SK-N-SH (cell line): ENCODE measurements around the gene PARVB. TPM values are rescaled to one million over a fixed set of nuclear protein-coding genes. Genes with fewer than 3 reads are reported as not detected.

ENCODE experiments used
- CTCF ChIA-PET: fragments of 300-600, 350-600 bp; formaldehyde crosslinking; extraction: SDS; loops from one replicate; lab custom pipeline; 2021; lab: Yijun Ruan, JAX
- POLR2A ChIA-PET: fragments of 350-600 bp; sonication (Branson Sonifier 250); formaldehyde crosslinking; extraction: SDS; loops from one replicate; lab custom pipeline; 2020; ENCODE audit warnings: antibody characterized with exemption, inconsistent platforms; lab: Yijun Ruan, JAX
- DNase-seq: peaks from one replicate; pipeline ENCODE4 v3.0.0; 2012
- H2AFZ ChIP-seq: fragments of 200-600 bp; sonication (generic); 2 replicates; pipeline ENCODE4 v1.8.1; 2016; ENCODE audit warnings: antibody characterized with exemption, mild to moderate bottlenecking, low read depth
- H3F3A ChIP-seq: fragments of 200-600 bp; sonication (generic); replicated peaks from 2 replicates; pipeline ENCODE3; 2016; ENCODE audit warnings: antibody characterized with exemption, mild to moderate bottlenecking; ENCODE audit not compliant: insufficient read depth
- H3K27ac ChIP-seq, 2 experiments: fragments of 200-500 bp in 1 of 2; fragments of 200-600 bp in 1 of 2; sonication (Bioruptor generic) in 1 of 2; sonication (generic), shearing (Covaris generic) in 1 of 2; 2 replicates each; pipeline versions ENCODE4 v1.5.1 to v1.6.1; 2014 to 2016; ENCODE audit warnings: low read depth in 2 of 2, inconsistent platforms in 1 of 2, low read length in 1 of 2, mild to moderate bottlenecking in 1 of 2, mixed read lengths in 1 of 2
- H3K27me3 ChIP-seq: fragments of 200-600 bp; sonication (generic), shearing (Covaris generic); 2 replicates; pipeline ENCODE4 v1.6.1; 2016; ENCODE audit warnings: mixed run types; ENCODE audit not compliant: insufficient read depth
- H3K36me3 ChIP-seq, 2 experiments: fragments of 200-500 bp in 1 of 2; fragments of 200-600 bp in 1 of 2; sonication (Bioruptor generic) in 1 of 2; sonication (generic) in 1 of 2; replicated peaks in 1 of 2; 2 replicates each; pipeline versions ENCODE3 to v1.5.1; 2014 to 2016; ENCODE audit warnings: low read length in 1 of 2, mild to moderate bottlenecking in 1 of 2; ENCODE audit not compliant: insufficient read depth in 2 of 2, control insufficient read depth in 1 of 2
- H3K4me1 ChIP-seq, 2 experiments: fragments of 200-500 bp in 1 of 2; fragments of 200-600 bp in 1 of 2; sonication (Bioruptor generic) in 1 of 2; sonication (generic), shearing (Covaris generic) in 1 of 2; 2 replicates each; pipeline versions ENCODE4 v1.5.1 to v1.6.1; 2014 to 2016; ENCODE audit warnings: low read depth in 1 of 2, low read length in 1 of 2, mixed run types in 1 of 2; ENCODE audit not compliant: insufficient read depth in 2 of 2, control insufficient read depth in 1 of 2
- H3K4me2 ChIP-seq: fragments of 200-600 bp; sonication (generic), shearing (Covaris generic); 2 replicates; pipeline ENCODE4 v1.6.1; 2017; ENCODE audit warnings: mixed run types
- H3K4me3 ChIP-seq, 2 experiments: fragments of 200-500 bp in 1 of 2; fragments of 200-600 bp in 1 of 2; sonication (Bioruptor generic) in 1 of 2; sonication (generic), shearing (Covaris generic) in 1 of 2; 2 replicates each; pipeline versions ENCODE4 v1.5.1 to v1.8.1; 2014 to 2016; ENCODE audit warnings: low read depth in 2 of 2, inconsistent platforms in 1 of 2, low read length in 1 of 2, mild to moderate bottlenecking in 1 of 2, mixed read lengths in 1 of 2, moderate library complexity in 1 of 2
- H3K79me2 ChIP-seq: fragments of 200-600 bp; sonication (generic); 2 replicates; pipeline ENCODE4 v1.8.1; 2017; ENCODE audit warnings: mild to moderate bottlenecking; ENCODE audit not compliant: insufficient read depth
- H3K9ac ChIP-seq: fragments of 200-600 bp; sonication (generic); 2 replicates; pipeline ENCODE4 v1.6.1; 2017; ENCODE audit warnings: mixed run types
- H3K9me2 ChIP-seq: fragments of 200-600 bp; sonication (generic); 2 replicates; pipeline ENCODE4 v1.6.1; 2017; ENCODE audit warnings: mixed run types
- H3K9me3 ChIP-seq: fragments of 200-600 bp; sonication (generic); 2 replicates; pipeline ENCODE4 v1.6.1; 2017; ENCODE audit warnings: mixed run types, mild to moderate bottlenecking, moderate library complexity
- H4K20me1 ChIP-seq: fragments of 200-600 bp; sonication (generic); 2 replicates; pipeline ENCODE4 v1.6.1; 2017; ENCODE audit warnings: mild to moderate bottlenecking, mixed run types; ENCODE audit not compliant: insufficient read depth
- CHD2 ChIP-seq: fragments of 150-350 bp; IDR thresholded peaks from 2 replicates; pipeline ENCODE4 v1.6.1; 2018; ENCODE audit warnings: low read length; ENCODE audit not compliant: partially characterized antibody
- CTCF ChIP-seq: fragments of 200-600 bp; sonication (generic); IDR thresholded peaks from 2 replicates; pipeline ENCODE4 v1.6.1; 2017; ENCODE audit warnings: antibody characterized with exemption, mild to moderate bottlenecking, moderate library complexity
- ELF1 ChIP-seq: IDR thresholded peaks from 2 replicates; pipeline ENCODE4 v1.4.0; 2012
- EP300 ChIP-seq, 2 experiments: IDR thresholded peaks; 2 replicates each; pipeline versions ENCODE4 v1.4.0 to v1.6.1; 2012; ENCODE audit warnings: borderline replicate concordance in 1 of 2, low read depth in 1 of 2, low read length in 1 of 2
- EZH2phosphoT487 ChIP-seq: fragments of 200-600 bp; sonication (generic); IDR thresholded peaks from 2 replicates; pipeline ENCODE4 v1.6.1; 2017; ENCODE audit warnings: low read depth, mixed run types, mild to moderate bottlenecking, antibody characterized with exemption, moderate library complexity, borderline replicate concordance
- FOSL2 ChIP-seq: IDR thresholded peaks from 2 replicates; pipeline ENCODE4 v1.4.0; 2012; ENCODE audit warnings: low read depth, mild to moderate bottlenecking, moderate library complexity, borderline replicate concordance
- FOXJ3 ChIP-seq: sonication (generic); formaldehyde crosslinking; IDR thresholded peaks from 2 replicates; pipeline ENCODE4 v1.5.1; 2020; ENCODE audit warnings: mild to moderate bottlenecking, missing genetic modification reagents
- MAX ChIP-seq: IDR thresholded peaks from 2 replicates; pipeline ENCODE4 v1.4.0; 2012; ENCODE audit warnings: low read depth
- MXI1 ChIP-seq: IDR thresholded peaks from 2 replicates; pipeline ENCODE4 v1.6.1; 2012; ENCODE audit warnings: mild to moderate bottlenecking, low read depth, low read length, improper control_type of control experiment
- NRF1 ChIP-seq: IDR thresholded peaks from 2 replicates; pipeline ENCODE4 v1.6.1; 2012; ENCODE audit warnings: low read depth, mild to moderate bottlenecking, low read length
- PBX3 ChIP-seq: IDR thresholded peaks from 2 replicates; pipeline ENCODE4; 2012
- RCOR1 ChIP-seq: fragments of 150-350 bp; IDR thresholded peaks from 2 replicates; pipeline ENCODE4 v1.6.1; 2017; ENCODE audit warnings: antibody characterized with exemption, low read length
- REST ChIP-seq: IDR thresholded peaks from 2 replicates; pipeline ENCODE4 v1.6.1; 2012; ENCODE audit warnings: mild to moderate bottlenecking, low read depth, low read length, moderate library complexity
- RXRA ChIP-seq: IDR thresholded peaks from 2 replicates; pipeline ENCODE4 v1.4.0; 2012; ENCODE audit warnings: low read depth, mild to moderate bottlenecking, borderline replicate concordance
- TCF12 ChIP-seq: IDR thresholded peaks from 2 replicates; pipeline ENCODE4 v1.4.0; 2012
- TEAD4 ChIP-seq: IDR thresholded peaks from 2 replicates; pipeline ENCODE4 v1.4.0; 2012; ENCODE audit warnings: mild to moderate bottlenecking, borderline replicate concordance; ENCODE audit not compliant: insufficient read depth
- WGBS: methylation state at CpG from one replicate; pipeline ENCODE4 v1.1.6; 2017; ENCODE audit warnings: low lambda C conversion rate; 5-methylcytosine and 5-hydroxymethylcytosine counted together
- polyA plus RNA-seq, 3 experiments: library from polyadenylated mRNA; depleted of rRNA; stranded (reverse); fragments of >200 nt; gene quantifications; 2 replicates each; pipeline ENCODE4 v1.2.3, GENCODE V29; 2012

PARVB gene
- polyA plus RNA-seq, 1 of the 3 experiments (the other 2 are of a cell fraction) = 87.8 TPM

- no peak for DNase-seq
- 100% methylated on average over 3 of the region's 12 CpGs for WGBS
- Histone ChIP-seq H3K27ac (no peak overlapping the region), H2AFZ (no peak overlapping the region), H3K27me3 (no peaks in the 10 kb centered on the region), H3K9ac (no peak overlapping the region), H4K20me1 (no peaks in the 10 kb centered on the region), H3K9me2 (no peaks in the 10 kb centered on the region), H3K9me3 (no peaks in the 10 kb centered on the region; the same call in 1 of the 2 replicates), H3K4me1 (peaks cover 0 to 11% of the 10 kb centered on the region in 2 experiments; a peak in 1 of 4 replicates), H3K79me2 (no peaks in the 10 kb centered on the region), H3K4me2 (no peak overlapping the region), H3K36me3 (peaks cover 0 to 4% of the 10 kb centered on the region in 2 experiments), H3F3A (no peaks in the 10 kb centered on the region), H3K4me3 (no peak overlapping the region)
- ChIA-PET POLR2A (no interaction called here), CTCF (interaction anchor here (1.5 kb wide), 1 partner anchor 50 kb away, joined by 3 read pairs; no protein-coding TSS in a partner anchor)
- TF ChIP-seq PBX3 (no peak), REST (no peak), EP300 (IDR thresholded peaks at IDR 0.05; ENCODE audit: borderline replicate concordance in 1 of 2, low read depth in 1 of 2, low read length in 1 of 2) (no peak), TCF12 (no peak), MXI1 (no peak), ELF1 (no peak), RXRA (no peak), MAX (no peak), FOSL2 (no peak), RCOR1 (no peak), CHD2 (no peak), TEAD4 (no peak), NRF1 (no peak), EZH2phosphoT487 (no peak), CTCF (no peak), FOXJ3 (CRISPR knock-in tag) (no peak)
Measured at GRCh38 chr22:44131412-44131811, 107.3 kb downstream of the PARVB start.
